COLO668 (cell line): Measurements from ENCODE around the gene BCO1.
"Not testable (repeated sequence)": the region's sequence is repeated elsewhere in the genome, so short reads cannot be mapped to it uniquely, and the experiment has no call there.

ENCODE experiments used
- DNase-seq: peaks from one replicate; lab custom pipeline; 2025; ENCODE audit not compliant: unreplicated experiment; lab: John Stamatoyannopoulos, UW

Gene BCO1, protein sequence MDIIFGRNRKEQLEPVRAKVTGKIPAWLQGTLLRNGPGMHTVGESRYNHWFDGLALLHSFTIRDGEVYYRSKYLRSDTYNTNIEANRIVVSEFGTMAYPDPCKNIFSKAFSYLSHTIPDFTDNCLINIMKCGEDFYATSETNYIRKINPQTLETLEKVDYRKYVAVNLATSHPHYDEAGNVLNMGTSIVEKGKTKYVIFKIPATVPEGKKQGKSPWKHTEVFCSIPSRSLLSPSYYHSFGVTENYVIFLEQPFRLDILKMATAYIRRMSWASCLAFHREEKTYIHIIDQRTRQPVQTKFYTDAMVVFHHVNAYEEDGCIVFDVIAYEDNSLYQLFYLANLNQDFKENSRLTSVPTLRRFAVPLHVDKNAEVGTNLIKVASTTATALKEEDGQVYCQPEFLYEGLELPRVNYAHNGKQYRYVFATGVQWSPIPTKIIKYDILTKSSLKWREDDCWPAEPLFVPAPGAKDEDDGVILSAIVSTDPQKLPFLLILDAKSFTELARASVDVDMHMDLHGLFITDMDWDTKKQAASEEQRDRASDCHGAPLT

DNA sequence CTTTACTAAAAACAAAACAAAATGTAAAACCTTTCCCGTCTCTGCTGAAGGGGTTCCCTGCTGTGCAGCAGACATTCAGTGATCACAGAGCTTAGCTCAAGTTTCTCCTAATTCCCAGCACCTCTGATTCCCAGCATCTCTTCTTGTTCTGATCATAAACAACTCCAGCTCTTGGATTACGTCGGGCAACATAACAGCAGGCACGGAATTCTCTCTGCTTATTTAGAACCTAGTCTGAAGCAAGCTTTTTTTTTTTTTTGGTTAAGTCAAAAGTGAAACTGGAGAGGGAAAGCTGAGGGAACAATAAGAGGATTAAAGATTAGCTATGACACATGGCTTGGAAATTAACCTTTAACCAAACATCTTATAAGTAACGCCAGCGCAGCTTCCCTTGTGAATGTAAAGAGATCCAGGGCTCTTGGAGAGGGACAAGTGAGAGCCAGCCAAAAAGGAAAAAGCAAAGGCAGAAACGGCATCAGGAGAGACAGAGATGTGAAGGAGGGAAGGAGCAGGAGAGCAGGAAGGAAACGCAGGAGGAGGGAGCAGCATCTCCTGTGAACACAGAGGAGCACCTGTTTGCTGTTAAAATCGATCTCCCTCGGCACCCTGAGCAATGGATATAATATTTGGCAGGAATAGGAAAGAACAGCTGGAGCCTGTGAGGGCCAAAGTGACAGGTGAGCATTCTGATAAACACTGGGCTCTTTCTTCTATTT is at the start of gene BCO1:
Gene BCO1, plus strand, starts transcription at position 394 of the 716 bp plus-strand sequence. Its CDS starts 220 bp downstream, at position 614.
- peak; percentile 45 for DNase-seq

DNA sequence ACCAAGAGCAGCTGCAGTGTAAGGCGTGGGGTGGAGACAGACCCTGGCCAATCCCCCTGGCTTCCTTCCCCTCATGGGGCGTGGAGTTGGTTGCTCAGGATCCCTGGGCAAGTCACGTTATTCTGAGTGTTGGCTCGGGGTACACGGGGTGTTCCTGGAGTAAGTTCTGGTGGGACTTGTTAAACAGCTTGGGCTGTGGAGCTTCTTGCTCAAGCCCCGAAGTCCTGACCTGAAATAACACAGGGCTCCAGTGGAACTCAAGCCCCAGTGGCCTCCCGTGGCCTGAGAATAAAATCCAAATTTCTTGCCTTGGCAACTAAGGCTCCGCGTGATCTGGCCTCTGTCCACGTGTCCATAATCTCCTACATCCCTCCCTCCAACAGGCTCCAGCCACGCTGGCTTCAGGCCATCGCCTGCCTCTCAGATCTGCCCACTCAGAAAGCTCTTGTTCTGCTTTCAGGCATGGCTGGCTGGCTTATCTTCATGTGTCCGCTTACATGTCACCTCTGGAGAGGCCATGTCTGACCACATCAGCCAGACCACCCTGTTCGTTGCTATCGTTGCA is 49.3 kb upstream of the BCO1 start:
- DNase-seq = no peak

DNA sequence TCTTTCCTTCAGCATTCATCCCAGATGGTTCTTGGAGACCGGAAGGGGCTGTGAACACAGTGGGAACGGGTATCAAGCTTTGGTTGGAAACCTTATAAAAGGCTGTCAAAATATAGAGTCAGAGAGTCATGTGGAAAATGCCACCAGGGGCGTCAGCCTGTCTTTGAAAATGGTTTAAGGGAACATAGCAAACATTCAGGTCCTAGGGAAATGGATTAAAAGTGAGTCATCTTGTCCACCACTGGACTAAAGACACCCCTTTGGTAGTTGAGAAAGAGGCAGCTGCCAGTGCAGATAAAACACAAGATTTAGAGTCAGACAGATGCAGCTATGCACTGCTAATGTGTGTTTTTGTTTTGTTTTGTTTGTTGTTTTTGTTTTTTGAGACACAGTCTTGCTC is 47.8 kb upstream of the BCO1 start:
- no peak for DNase-seq

DNA sequence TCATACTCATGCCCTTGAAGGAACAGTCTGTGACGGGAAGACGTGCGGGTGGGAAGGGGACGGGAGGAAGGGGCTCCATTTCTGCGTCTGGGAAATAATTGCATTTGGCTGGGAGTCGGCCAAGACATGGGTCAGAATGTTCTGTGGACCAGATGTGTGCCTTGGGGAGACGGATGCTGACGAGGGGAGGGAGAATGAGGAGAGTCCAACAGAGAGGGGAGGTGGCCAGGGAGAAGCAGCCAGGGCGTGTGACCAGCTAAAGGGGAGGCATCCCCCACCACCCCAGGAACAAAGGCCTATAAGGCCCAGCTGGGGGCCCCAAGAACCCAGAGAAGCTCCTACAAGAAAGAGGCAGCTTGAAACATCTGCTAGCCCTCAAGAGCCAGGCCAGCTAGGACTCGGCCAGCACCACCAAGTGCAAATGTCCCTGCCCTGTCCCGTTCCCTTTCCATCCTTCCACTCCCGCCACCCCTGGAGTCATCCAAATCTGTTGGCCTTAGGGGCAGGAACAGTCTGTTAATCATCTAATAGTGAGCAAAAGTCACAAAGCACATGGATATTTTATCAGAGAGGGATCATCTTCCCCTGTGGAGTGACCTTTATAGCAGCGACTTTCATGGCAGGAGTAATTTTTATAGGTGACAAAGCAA is 42.5 kb upstream of the BCO1 start:
- no peak for DNase-seq

DNA sequence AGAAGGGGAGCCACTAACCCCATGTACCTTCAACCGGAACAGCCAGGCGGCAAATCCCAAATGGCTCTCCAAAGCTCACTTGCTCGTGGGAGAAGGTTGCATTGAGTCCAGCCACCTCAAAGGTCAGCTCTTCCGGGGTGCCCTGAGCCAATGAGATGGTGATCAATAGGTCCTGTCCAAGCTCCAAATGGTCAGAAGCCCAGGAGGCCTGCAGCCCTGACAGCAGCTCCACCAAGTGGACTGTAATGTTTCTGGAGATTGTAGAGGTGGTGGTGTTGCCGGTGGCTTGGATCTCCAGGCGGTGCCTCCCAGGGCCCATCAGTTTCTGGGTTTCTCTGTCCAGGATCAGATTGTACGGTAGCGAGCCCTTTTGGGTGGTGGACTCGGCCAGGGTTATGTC is 39.9 kb upstream of the BCO1 start:
- no peak for DNase-seq

DNA sequence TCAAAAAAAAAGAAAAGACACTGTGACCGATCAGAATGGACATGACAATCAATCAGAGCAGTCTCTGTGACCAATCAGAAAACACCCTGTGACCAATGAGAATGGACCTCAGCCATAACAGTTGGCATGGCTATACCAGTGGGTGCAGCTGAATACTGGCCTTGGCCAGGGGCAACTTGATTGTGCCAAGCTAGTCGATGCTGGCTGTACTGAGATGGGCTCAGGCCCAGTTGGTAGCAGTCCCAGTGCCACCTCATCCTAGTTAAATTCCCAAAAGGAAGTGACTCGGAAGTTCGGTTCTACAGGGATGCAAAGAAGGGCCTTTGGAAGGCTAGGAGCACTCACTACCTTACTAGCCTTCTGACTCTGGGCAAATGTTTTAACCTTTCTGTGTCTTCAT is 37.2 kb upstream of the BCO1 start:
- DNase-seq = no peak

DNA sequence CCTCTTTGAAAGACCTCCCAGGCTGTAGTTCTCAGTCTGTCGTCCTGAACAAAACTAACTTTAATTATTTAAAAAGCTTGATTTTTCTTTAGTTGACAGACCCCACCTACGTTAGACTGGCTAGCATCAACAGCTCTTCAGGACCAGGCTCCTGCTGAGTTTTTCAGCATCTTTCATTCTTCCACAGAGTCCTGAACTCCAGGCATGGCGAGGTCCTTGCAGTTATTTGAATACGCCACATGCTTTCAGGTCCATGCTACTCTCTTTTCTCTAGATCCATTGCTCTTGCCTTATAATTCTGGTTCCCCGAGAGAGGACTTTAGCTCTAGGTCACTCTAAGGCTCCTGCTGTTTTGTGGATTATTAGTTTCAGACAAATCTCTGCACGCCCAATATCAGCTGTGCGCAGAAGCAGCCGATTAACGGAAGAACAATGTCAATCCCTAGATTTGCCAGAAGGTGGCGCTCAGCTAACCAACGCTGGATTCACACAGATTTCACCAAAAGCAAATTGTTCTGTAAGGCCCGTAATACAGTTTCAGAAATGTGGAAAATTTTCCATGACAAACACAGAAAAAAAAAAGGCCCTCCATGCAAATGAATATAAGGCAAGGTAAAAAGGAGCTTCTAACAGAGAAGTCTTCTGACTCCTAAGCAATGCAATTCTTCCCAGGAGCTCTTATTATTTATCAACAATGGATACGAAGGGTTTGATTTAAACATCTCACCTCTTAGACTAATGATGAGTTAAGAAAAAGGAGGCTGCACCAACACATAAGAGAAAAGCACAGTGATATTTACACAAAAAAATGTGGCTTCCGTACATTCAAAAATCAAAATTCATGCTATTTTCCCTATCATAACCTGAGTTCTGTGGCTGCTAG is 33.5 kb upstream of the BCO1 start:
- peak; percentile 7 for DNase-seq

DNA sequence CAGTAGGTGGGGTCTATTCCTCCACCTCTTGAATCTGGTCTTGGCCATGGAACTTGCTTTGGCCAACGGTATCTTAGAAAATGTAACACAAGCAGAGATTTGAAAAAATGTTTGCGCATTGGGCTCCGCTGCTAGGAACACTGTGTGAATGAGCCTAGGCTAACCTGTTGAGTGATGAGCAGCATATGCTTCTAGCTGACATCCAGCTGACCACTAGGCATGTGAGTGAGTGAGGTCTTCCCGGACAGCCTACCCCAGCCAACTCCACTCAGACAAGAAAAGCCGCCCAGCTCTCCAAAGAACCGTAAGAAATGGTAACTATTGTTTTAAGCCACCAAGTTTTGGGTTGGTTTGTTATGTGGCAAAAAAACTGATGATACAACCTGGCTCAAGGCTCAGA is 31.4 kb upstream of the BCO1 start:
- no peak for DNase-seq

DNA sequence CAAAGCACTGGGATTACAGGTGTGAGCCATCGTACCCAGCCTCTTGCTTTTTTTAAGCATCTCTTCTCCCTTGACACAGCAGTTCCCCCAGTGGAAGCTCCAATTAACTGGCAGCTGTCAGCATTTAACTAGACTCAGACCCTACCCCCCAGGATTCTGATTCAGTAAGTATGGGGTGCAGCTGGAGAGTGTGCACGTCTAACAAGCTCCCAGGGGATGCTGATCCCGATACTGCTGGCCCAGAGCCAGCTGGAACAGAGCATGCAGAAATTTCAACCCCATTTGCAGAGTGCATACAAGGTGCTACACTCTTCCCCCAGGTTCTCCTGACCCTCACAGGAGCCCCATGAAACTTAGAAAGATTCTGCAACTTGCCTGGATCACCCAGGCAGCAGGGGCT is 27.7 kb upstream of the BCO1 start:
- no peak for DNase-seq

DNA sequence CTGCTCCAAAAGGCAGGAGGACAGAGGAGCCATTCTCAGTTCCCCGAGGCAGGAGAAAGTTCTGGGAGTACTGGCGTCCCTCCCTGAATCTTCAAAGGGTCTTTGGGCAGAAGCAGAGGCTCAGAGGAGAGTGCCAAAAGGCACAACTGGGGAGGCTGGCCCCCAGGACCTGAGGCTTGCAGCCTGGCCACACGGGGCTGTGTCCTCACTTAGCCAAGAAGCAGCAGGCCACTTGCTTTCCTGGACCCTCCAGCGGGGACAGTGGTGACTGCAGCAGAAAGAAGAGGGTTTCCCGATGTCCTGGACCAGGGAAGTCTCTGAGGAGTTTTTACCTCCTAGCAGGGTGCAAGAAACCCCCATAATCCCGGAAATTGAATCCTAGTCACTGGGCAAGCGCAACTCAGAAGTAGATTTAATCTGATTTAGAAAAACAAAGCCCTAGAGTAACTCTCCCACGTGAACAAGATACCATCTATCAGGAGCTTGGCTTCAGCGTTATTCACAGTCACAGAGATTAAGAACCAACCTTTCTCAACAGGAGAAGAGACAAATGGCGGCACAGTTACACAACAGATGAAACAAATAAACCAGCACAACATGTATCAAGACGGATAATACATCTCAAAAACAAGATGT is 25.5 kb upstream of the BCO1 start:
- DNase-seq = no peak

DNA sequence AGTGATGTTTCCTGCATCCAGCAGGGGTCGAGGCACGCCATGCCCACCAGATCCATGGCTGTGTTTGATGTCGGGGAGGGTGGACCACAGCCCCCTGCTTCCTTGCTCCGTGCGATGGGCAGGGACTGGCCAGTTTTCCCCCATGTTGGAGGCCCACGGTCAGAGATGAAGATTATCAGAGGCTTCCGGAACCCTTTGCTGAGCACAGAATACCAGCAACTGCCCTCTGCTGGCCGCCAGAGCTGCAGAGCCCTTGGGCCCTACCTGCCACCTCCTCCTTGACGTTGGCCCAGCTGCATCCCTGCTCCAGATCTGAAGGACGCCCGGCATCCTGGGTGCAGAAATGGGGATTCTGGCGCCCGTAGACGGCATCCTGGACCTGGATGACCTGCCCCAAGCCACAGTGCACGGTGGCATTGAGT is 23.7 kb upstream of the BCO1 start:
- peak; percentile 25 for DNase-seq

DNA sequence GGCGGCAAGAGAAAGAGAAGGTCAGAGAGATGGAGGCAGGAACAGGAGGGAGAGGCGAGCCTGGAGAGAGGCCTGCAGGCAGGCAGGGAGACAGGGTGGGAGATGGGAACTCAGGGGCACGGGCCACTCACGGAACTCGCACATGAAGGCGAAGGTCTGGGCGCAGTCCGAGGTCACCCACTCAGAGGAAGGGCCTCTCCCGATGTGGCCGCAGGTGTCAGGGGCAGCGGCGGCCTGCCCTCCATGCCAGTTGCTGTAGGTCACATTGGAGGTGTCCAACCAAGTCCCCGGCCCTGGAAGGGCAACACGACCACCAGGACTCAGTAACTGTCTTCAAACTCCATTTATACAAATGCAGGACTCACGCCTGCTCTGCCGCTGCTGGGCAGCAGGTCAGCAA is 22.4 kb upstream of the BCO1 start:
- no peak for DNase-seq

DNA sequence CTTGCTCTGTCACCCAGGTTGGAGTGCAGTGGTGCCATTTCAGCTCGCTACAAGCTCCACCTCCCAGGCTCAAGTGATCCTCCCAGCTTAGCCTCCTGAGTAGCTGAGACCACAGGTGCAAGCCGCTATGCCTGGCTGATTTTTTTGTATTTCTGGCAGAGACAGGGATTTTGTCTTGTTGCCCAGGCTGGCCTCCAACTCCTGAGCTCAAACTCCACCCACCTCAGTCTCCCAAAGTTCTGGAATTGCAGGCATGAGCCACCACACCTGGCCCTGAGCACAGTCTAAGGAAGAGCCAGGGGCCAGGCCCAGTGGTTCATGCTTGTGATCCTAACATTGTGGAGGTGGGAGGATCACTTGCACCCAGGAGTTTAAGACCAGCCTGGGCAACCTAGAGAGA is 21.8 kb upstream of the BCO1 start:
- no peak for DNase-seq

DNA sequence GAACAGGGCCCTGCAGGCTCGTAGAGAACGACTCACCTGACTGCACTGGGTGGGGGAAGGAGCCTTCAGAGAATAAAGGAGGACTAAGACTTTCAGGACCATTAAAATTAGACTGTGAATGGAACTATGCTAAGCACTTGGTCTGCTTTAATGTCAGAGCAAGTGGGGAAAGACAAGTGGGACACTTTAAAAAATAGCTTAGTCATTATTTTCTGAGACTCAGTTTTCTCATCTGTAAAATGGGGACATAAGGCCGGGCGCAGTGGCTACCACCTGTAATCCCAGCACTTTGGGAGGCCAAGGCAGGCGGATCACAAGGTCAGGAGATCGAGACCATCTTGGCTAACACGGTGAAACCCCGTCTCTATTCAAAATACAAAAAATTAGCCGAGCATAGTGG is 19.3 kb upstream of the BCO1 start:
- no peak for DNase-seq

DNA sequence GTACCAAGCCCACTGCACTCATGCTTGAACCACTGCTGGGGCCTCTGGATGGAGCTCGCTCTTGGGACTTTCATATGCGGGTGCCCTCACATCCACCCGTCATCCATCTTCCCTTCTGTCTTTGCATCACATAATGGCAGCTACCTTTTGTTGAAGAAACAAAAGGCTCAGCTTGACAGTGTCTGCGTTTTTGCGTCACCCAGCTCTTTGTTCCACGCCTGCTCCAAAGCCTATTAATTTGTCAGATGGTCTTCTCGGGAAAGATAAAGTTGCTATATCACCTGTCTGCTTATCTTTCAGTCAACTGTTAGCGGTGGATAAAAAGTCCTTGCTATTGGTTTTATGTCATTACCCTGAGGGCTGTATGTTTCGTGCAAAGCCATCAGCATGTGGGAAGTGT is 18.1 kb upstream of the BCO1 start:
- no peak for DNase-seq

DNA sequence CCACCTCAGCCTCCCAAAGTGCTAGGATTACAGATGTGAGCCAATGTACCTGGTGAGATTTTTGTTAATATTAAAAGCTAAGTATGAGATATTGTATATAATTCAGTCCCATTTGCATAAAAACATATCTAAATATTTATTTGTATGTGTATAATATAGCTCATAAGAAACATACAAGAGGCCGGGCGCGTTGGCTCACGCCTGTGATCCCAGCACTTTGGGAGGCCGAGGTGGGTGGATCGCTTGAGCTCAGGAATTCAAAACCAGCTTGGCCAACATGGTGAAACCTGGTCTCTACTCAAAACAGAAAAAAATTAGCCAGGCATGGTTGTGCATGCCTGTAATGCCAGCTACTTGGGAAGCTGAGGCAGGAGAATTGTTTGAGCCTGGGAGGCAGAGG is 16.8 kb upstream of the BCO1 start:
- DNase-seq = no peak

DNA sequence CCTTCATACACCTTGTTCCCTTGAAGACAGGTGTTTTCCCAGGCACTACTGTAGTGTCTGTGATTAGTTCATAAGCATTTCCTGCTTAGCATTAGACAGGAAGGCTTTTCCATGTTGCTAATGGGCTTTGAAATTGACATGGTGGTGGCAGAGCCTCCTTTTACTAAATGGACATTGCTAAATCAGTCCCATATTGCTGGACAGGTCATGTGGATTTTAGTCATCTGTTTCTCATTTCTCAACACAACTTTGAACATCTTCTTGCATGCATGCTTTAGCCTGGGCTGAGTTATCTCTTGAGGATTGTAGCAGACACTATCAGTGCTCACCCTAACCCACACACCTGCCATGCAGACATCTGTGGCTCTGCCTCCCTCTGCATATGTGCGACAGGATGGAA is 13.7 kb upstream of the BCO1 start:
- no peak for DNase-seq

DNA sequence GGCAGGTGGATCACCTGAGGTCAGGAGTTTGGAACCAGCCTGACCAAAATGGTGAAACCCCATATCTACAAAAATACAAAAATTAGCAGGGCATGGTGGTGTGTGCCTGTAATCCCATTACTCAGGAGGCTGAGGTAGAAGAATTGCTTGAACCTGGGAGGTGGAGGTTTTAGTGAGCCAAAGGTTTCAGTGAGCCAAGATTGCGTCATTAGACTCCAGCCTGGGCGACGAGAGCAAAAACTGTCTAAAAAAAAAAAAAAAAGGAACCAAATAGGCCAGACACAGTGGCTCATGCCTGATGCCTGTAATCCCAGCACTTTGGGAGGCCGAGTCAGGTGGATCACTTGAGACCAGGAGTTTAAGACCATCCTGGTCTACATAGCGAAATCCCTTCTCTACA is 12.8 kb upstream of the BCO1 start:
- not testable (repeated sequence) for DNase-seq

DNA sequence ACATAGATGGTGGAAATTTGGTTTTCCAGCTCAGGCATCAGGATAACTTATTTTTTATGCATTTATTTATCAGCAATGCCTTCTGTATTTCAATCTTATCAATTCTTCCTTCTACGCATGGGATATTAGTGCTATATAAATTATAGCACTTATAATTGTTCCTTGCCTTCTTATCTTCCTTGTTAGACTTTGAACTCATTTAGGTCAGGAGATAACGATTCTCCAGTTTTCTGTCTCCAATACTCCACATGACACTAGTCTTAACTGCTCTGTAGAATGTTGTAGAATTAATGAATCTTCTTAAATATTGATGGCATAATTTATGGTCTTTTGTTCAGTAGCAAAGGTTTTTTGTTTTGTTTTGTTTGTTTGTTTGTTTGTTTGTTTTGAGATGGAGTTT is 10.7 kb upstream of the BCO1 start:
- no peak for DNase-seq

DNA sequence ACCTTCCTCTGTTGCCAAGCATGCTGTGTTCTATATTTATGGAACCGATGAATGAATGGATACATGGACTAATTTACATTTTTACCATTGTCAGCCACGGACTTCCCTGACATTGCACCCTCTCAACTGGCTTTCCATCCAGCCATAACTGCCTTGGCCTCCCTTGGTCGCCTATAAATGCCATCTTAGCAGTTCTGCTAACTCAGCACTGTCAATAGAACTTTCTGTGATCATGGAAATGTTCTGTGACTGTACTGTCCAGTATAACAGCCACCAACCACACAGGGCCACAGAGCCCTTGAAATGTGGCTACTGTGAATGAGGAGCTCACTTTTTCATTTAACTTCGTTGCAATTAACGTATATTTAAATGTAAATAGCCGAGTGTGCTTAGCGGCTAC is 8.7 kb upstream of the BCO1 start:
- DNase-seq = no peak
